Hypothalamus (tissue), 51 donors: ENCODE measurements around the gene COPS2.
"Not testable (repeated sequence)": the region's sequence is repeated elsewhere in the genome, so short reads cannot be mapped to it uniquely, and the experiment has no call there.

Experiments
- DNase-seq, 51 donors: peaks; one replicate each; lab custom pipeline; 2025; lab: John Stamatoyannopoulos, UW

COPS2 gene

DNA sequence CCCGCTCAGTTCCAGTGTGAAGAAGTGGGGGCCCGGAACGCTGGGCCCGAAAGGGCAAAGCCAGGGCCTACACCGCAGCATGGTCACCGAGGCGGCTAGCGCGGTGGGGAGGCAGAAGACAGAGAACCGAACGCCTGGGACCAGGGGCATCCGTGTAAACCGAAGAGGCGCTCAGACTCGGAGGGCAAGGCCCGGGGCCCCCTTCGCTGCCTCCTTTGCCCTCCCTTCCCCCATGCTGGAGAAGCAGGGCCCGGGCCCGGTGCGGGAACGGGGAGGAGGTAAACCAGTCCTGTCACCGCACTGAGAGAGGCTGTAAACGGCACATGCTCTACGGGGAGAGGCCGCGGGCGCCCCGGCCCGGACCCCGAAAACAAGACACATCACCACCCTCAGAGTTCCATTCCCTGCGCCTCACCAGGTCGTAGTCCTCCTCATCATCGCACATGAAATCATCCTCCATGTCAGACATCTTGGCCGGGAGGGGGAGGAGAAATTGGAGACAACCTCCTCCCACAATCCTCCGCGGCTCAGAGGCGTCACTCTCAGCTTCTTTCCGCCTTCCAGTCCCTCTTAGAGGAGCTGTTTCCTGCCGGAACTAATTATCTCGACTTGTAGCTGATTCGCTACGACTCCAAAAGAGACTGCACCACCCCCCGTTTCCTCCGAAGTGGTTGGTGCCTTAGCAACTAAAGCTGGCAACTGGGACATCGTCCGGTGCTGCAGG lies at the start of gene COPS2:
Gene COPS2, minus strand, starts transcription at position 490 of the 724 bp plus-strand sequence. Its CDS starts 21 bp downstream, at position 469.
- DNase-seq = peak; percentile 53 to 99 (median 92)

DNA sequence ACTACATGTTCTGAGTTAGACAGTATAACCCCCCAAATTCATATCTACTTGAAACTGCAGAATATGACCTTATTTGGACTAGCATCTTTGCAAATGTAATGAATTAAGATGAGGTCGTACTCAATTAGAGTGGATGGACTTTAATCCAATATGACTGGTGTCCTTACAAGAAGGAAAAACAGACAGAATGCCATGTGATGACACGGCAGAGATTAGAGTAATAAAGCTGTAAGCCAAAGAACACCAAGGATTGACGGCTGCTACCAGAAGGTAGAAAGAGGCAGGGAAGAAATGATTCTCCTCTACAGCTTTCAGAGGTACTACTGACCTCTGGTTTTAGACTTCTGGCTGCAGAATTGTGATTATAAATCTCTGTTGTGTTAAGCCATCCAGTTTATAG lies 44.9 kb upstream of the COPS2 start:
- no peak for DNase-seq

DNA sequence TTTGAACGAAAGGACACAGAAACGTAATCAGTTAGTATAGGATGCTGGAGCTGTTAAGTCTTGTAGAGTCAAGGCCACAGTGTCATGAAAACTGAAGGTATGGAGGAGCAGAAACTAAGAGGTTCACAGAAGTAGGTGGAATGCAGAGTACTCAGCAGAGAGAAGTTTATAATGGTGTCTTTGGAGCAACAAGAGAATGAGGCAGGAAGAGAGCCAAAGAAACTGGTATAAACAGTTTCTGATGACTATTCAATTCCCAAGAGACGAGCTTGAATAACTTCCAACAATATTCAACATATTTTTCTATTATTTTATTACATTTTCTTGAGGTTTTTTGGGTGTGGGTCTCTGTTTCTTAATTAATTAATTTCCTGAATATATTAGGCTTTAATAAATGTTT lies 44.3 kb upstream of the COPS2 start:
- no peak for DNase-seq

DNA sequence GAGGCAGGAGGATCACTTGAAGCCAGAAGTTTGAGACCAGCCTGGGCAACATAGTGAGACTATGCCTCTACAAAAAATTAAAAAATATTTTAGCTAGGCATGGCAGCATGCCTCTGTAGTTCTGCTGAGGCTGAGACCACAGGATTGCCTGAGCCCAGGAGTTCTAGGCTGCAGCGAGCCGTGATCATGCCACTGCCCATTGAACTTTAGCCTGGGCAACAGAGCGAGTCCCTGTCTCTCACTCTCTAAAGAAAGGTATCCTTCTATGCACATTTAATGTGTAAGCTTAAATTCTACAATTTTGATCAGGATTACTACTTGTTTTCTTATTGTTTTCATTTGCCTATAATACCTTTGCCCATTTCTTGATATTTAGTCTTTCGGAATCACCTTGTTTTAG lies 41.5 kb upstream of the COPS2 start:
- no peak for DNase-seq

DNA sequence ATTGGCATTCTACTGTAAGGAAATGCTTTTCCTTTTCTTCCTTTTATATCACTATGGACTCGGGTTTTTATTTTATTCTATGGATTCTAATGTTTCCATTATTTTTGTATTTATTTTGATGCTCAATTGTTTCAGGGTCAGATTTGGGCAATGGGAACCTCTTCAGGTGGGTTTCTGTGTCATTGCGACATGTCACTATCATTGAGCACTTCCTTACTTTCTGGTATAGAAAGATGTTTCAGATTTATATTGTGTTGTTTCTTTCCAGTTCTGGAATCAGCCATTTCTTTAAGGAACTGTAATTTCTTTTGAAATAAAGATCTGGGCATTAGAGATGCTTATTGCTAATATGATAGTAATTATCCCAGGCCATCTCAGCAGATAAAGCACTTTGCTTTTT lies 36.5 kb upstream of the COPS2 start:
- no peak for DNase-seq

DNA sequence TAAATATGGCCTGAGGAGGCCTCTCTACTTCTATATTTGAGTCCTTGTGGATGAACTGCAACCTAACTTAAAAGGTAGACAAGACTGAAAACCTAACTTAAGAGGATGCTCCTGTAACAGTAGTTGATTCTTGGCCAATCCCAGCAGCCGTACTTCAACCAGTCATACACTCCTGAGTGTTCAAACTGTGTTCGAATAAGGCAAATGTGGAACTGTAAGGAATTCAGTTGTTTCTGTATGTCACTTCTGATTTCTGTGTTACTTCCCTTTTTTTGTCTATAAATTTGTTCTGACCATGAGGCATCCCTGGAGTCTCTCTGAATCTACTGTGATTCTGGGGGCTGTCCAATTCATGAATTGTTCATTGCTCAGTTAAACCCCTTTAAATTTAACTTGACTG lies 35.2 kb upstream of the COPS2 start:
- no peak for DNase-seq

DNA sequence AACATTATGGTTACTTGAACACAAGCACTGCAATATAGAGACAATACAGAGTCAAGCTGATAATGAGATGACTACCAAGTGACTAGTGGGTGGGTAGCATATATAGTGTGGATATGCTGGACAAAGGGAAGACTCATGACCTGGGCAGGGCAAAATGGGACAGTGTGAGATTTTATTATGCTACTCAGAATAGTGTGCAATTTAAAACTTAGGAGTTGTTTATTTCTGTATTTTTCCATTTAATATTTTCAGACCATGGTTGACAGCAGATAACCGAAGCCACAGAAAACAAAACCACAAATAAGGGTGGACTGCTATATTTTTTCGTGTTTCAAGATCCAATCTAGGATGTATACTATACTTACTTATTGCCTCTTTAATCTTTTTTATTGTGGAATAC lies 34.2 kb upstream of the COPS2 start:
- no peak for DNase-seq

DNA sequence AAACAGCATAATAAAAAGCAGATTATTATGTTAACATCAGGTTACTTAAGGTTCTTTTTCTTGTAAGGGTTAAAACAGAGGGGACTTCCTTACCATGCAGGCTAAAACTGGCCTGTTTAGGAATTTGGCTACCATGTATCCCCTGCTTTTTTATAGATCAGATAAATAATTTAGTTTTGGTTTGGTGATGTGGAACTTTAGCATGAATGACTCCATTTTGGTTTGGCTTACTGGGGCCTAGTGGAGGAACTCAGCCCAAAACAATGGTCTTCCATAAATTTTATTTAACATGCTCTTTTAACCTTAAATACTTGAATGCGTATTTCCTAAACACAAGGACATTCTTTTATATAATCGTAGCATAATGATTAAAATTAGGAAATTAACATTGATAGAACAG lies 33.5 kb upstream of the COPS2 start:
- DNase-seq = no peak

DNA sequence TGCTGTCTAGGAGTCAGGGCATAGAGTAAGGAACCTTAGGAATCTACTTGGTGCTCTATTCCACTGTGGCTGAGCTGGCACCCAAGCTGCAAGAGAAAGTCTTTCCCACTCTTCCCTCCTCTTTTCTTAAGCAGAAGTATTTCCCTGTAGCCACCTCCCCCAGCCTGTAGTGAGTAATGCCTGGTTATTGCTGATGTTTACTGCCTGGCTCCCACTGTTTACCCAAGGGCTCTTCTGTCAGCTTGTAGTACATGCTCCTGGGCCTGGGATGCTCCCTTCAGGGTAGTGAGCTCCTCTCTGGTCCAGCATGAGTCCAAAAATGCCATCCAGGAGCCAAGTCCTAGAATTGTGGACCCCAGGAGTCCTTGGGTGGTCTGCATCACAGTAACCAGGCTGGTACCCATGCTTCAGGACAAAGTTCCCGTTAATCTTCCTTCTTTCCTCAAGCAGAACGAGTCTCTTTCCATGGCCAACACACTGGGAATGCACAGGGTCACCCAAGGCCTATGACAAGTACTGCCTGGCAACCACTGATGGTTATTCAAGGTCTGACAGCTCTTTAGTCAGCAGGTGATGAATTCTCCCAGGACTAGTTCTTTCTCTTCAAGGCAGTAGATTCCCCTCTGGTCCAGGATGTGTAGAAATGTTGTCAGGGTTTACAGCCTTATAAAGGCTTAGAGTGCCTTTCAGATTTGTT lies 32.3 kb upstream of the COPS2 start:
- no peak for DNase-seq

DNA sequence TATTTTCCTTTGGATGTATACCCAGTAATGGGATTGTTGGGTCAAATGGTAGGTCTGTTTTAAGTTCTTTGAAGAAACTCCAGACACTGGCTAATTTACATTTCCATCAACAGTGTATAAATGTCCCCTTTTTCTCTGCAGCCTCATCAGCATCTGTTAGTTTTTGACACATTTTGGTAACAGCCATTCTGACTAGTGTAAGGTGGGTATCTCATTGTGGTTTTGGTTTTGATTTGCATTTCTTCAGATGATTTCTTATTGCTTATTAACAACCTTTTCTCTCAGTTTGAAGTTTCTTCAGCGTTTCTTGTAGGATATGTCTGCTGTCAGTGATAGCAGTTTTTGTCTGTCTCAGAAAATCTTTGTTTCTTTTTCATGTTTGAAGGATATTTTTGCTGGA lies 30.1 kb upstream of the COPS2 start:
- DNase-seq = no peak

DNA sequence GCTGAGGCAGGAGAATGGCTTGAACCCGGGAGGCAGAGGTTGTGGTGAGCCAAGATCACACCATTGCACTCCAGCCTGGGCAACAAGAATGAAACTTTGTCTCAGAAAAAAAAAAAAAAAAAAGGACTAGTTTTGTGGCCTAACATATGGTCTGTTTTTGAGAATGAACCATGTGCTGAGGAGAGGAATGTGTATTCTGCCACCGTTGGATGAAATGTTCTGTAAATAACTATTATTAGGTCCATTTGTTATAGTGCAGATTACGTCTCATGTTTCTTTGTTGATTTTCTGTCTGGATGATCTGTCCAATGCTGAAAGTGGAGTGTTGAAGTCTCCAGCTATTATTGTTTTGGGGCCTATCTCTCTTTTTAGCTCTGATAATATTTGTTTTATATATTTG lies 28.3 kb upstream of the COPS2 start:
- not testable (repeated sequence) for DNase-seq

DNA sequence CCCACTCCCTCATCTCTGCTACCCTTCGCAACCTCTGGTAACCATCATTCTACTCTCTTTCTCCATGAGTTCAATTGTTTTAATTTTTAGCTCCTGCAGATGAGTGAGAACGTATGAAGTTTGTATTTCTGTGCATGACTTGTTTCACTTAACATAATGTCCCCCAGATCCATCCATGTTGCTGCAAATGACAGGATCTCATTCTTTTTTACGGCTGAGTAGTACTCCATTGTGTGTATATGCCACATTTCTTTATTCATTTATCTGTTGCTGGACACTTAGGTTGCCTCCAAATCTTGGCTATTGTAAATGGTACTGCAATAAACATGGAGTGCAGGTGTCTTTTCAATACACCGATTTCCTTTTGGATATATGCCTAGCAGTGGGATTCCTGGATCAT lies 26.7 kb upstream of the COPS2 start:
- no peak for DNase-seq

DNA sequence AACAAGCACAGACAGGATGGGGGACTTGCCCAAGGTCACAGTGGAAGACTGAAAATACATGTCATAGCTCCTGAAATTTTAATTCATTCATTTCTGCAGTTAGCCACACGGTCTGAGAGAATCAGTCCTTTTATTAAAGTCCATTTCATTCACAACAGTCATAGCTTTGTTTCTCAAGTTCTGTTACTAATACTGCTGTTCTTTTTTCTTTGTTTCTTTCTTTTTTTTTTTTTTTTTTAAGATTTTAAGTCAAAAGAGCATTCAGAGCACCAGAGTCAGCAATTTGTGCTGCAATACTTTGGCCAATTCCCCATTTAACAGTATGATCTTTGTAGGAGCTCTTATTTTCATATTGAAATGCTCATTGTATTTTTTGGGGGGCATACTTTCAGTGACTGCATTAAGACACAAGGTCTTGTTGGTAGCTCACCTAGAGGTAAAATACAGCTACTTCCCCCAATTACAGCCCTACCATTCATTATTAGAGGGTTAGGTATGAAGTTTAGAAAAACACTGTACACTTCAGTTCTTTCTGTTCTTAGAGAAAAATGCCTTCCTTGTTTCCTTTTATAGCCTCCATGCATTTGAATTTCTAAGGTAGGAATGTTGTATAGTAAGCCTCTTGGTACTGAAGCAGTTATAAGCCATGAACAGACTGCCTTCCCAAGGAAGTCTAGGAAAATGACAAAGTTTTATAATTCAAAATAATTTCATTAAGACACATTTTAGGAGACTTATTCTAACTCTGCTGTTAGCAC lies 24.2 kb upstream of the COPS2 start:
- no peak for DNase-seq

DNA sequence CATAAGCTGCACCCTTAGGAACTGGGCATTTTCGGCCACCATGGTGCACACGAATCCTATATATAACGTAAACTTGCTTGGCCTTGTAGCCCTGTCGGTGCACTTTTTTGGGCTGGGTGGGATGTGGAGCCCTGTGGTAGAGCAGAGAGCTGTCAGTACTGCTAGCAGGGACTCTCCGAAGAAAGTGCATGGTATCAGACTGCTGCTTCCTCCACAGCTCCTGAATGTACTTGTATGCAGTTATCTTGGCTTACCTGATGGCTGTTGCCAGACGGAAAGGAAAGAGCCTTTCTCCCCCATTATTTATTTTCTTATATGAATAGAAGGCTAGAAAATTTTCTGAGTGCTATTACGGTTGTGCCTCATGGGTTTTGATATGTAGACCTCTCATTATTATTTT lies 23.1 kb upstream of the COPS2 start:
- DNase-seq = no peak

DNA sequence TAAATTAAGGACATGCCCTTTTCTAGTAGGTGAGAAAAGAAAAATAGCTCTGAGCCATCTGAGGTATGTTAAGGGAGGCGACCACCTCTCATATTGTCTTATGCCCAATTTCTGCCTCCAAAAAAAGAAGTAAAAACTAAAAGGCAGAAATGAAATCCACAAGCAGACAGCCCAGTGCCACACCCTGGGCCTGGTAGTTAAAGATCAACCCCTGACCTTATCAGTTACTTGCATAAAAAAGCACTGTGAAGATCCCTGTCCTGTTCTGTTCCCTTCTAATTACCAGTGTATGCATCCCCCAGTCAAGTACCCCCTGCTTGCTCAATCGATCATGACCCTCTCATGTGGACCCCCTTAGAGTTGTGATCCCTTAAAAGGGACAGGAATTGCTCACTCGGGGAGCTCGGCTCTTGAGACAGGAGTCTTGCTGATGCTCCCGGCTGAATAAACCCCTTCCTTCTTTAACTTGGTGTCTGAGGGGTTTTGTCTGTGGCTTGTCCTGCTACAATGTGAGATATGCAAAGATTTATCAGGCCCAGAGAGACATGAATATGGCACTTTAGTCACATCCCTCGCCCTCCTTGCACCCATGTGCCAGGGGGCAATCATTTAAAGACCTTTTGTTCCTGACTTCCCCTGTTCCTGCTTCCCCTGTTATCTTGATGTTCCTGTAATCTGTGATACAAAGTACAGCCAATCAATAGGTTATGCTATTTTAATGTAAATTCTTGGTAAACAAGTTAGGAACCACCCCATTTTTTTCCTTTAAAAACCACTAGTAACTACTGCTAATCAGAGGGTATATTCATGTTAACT lies 20.4 kb upstream of the COPS2 start:
- DNase-seq = not testable (repeated sequence)

DNA sequence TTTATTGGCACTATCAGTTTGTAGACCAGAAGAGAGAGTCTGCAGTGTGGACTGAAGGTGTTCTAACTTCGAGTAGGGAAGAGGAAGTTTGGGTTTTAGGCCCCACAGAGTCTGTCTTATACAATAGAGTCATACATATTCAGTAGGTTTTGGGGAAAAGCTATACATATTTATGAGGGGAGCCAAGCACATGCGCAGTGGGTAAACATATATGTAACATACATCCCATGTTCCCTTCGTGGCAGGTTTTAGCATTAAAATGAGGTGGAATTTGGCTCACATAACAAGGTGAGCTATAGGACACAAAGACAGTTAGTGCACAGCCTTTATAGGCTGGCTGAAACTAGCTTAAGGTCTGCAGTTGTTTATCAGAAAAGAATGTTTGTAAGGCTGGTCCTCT lies 19.5 kb upstream of the COPS2 start:
- DNase-seq = no peak

DNA sequence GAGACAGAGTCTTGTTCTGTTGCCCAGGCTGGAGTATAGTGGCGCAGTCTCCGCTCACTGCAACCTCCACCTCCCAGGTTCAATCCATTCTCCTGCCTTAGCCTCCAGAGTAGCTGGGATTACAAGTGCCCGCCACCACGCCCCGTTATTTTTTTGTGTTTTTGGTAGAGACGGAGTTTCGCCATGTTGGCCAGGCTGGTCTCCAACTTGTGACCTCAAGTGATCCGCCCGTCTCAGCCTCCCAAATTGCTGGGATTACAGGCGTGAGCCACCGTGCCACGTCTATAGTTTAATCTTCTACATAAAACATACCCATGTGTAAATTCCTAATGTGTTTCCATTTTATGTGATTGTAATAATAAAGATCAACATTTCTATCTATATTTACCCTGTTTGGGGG lies 16.4 kb upstream of the COPS2 start:
- DNase-seq = no peak

DNA sequence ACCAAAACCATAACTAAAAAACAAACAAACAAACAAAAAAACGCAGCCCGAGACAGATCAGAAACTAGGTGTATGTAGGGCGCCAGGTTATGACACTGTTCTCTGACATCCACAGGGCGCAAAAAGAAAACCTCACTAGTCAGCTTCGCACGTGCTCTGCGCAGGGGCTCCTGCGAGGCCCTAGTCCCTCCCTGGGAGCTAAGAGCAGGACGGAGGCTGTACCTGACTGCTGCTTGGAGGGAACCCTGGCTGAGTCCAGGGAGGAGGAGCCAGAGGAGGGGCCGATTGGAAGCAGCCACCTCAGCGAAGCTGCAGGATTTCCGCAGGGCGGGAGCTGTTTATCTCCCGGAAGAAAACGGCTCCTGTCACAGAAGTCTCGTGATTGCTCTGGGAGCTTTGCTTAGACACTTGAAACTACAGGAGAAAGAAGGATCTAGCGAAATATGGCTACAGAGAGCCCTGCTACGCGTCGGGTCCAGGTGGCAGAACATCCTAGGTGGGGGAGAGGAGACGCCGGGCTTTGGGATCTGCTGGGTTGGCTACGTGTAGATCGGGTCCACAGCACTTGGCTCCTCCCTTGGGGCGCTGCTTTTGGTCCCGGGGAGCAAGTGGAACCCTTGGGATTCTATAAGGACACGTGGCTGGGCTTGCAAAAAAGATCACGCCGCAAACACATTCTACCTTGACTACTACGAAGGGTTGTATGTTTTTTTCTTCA lies 14.6 kb upstream of the COPS2 start, which contains the start of gene GALK2:
Gene GALK2, plus strand, starts transcription at position 368 of the 718 bp plus-strand sequence. Its CDS starts 76 bp downstream, at position 444.
- peak; percentile 25 to 89 (median 67) for DNase-seq

DNA sequence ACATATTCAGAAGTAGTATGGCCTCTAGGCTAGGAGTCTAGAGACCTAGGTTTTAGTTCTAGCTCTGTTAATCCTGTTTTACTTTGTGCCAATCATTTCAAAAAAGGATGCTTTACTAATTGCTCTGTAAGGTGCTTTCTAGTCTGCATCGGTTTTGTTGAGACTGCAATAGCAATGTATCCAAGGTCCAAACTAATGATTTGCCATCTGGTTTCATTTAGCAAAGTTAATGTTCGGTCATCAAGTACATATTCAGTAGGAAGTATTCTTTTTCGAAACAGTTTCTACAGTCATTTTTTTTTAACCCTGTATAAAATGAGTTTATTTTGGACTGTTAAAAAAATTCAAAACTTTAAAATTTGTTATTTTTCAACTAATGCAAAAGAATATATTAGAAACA lies 12.6 kb upstream of the COPS2 start:
- DNase-seq = no peak

DNA sequence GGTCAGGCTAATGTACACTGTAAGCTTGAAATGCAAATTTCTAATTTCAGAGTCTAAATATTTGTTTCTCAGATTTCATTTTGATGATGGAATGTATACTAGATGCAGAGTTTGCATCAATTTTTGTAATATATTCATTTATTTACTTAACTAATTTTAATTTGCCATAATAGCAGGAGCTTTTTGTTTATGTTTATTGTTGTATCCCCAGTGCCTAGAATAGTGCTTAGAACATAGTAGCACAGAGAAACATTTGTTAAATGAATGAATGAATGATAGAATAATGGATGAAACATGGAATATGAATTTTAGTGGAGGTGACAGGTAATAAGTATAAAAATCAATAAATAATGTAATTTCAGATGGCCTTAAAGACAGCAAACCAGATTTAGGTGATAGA lies 9.5 kb upstream of the COPS2 start:
- DNase-seq = no peak
